Stimulated activated CD4-positive, alpha-beta T cell treated with anti-CD3 and anti-CD28 coated beads, Interleukin-4, amount 100 ng/mL, for 1 hour (primary cell): ENCODE results near the gene NCOA6.
"Not testable (repeated sequence)": the region's sequence is repeated elsewhere in the genome, so short reads cannot be mapped to it uniquely, and the experiment has no call there.

Experiments
- DNase-seq: peaks from one replicate; pipeline ENCODE4 v3.0.0-alpha.2; 2020

NCOA6 gene

GRCh38 chr20:34773726-34774125 is 51.7 kb downstream of the NCOA6 start:
- DNase-seq, result no peak

- no peak for DNase-seq
Observed at GRCh38 chr20:34772437-34772836, 53.0 kb downstream of the NCOA6 start.

- no peak for DNase-seq
Observed at GRCh38 chr20:34771680-34772081, 53.8 kb downstream of the NCOA6 start.

- DNase-seq, result no peak
Observed at GRCh38 chr20:34768096-34768495, 57.4 kb downstream of the NCOA6 start.

- DNase-seq, result no peak
Observed at GRCh38 chr20:34762031-34762555, 63.4 kb downstream of the NCOA6 start.

- no peak for DNase-seq
Observed at GRCh38 chr20:34755367-34755766, 70.1 kb downstream of the NCOA6 start.

- DNase-seq, result no peak
Observed at GRCh38 chr20:34754611-34755010, 70.8 kb downstream of the NCOA6 start.

- no peak for DNase-seq
Observed at GRCh38 chr20:34753706-34754461, 71.6 kb downstream of the NCOA6 start.

- DNase-seq, result no peak
Observed at GRCh38 chr20:34751453-34751852, 74.0 kb downstream of the NCOA6 start.

GRCh38 chr20:34750484-34750883 is 75.0 kb downstream of the NCOA6 start:
- DNase-seq, result no peak

- no peak for DNase-seq
Observed at GRCh38 chr20:34748709-34749108, 76.7 kb downstream of the NCOA6 start.

- no peak for DNase-seq
Observed at GRCh38 chr20:34747479-34747878, 78.0 kb downstream of the NCOA6 start.

- no peak for DNase-seq
Observed at GRCh38 chr20:34746674-34747073, 78.8 kb downstream of the NCOA6 start.

- DNase-seq, result no peak
Observed at GRCh38 chr20:34744847-34745246, 80.6 kb downstream of the NCOA6 start.

GRCh38 chr20:34744340-34744739 is 81.1 kb downstream of the NCOA6 start:
- DNase-seq, result no peak

GRCh38 chr20:34743039-34743438 is 82.4 kb downstream of the NCOA6 start:
- DNase-seq, result no peak

- DNase-seq, result no peak
Observed at GRCh38 chr20:34736106-34736735, 89.2 kb downstream of the NCOA6 start.

- DNase-seq, result no peak
Observed at GRCh38 chr20:34732523-34732922, 92.9 kb downstream of the NCOA6 start.

GRCh38 chr20:34729416-34729815 is 96.0 kb downstream of the NCOA6 start:
- no peak for DNase-seq

GRCh38 chr20:34724172-34724571 is 101.3 kb downstream of the NCOA6 start:
- DNase-seq, result no peak

- DNase-seq, result not testable (repeated sequence)
Observed at GRCh38 chr20:34722560-34722959, 102.9 kb downstream of the NCOA6 start.

GRCh38 chr20:34720266-34720665 is 105.2 kb downstream of the NCOA6 start:
- no peak for DNase-seq

GRCh38 chr20:34719242-34720017 is 106.0 kb downstream of the NCOA6 start:
- DNase-seq, result not testable (repeated sequence)
